Subcutaneous adipose tissue (tissue), 4 donors: ENCODE results near the gene C21orf58. TPM values are rescaled to one million over a fixed set of nuclear protein-coding genes. Genes with fewer than 3 reads are reported as not detected.

Experiments
- CTCF ChIP-seq: fragments of 450-650 bp; IDR thresholded peaks from one replicate; pipeline ENCODE4 v1.5.1; 2016; ENCODE audit warnings: low read depth, mild to moderate bottlenecking, control low read depth, antibody characterized with exemption, moderate library complexity
- total RNA-seq, 4 donors: library from RNA; depleted of rRNA; stranded (reverse); fragments of >200 nt; gene quantifications; one replicate each; pipeline ENCODE4 v1.1.0, GENCODE V29; 2016

Gene C21orf58
- total RNA-seq, 4 donors from 2014 or later = 1.2 to 2.9 (median 1.5) TPM; not detected in 1

GRCh38 chr21:46264690-46265144 is 59.0 kb downstream of the C21orf58 start:
- TF ChIP-seq CTCF = no peak

GRCh38 chr21:46264046-46264689 is 59.5 kb downstream of the C21orf58 start:
- no peak for TF ChIP-seq CTCF

- TF ChIP-seq CTCF = no peak
These were observed 67.1 kb downstream of the C21orf58 start for GRCh38 chr21:46256501-46256994.

GRCh38 chr21:46255758-46256337 is 67.8 kb downstream of the C21orf58 start:
- no peak for TF ChIP-seq CTCF

- no peak for TF ChIP-seq CTCF
These were observed 68.5 kb downstream of the C21orf58 start for GRCh38 chr21:46255166-46255565.

GRCh38 chr21:46254208-46254975 is 69.3 kb downstream of the C21orf58 start:
- no peak for TF ChIP-seq CTCF

GRCh38 chr21:46253610-46254124 is 70.0 kb downstream of the C21orf58 start:
- TF ChIP-seq CTCF = no peak
